HCT116 (cell line): Measurements from ENCODE around the gene COPS6. TPM values are rescaled to one million over a fixed set of nuclear protein-coding genes. Genes with fewer than 3 reads are reported as not detected.

Experiments used
- ATAC-seq: fragments of 200-7000 bp; cut with Tn5 transposase; 2 replicates; pipeline ENCODE4 v1.9.1; 2020; ENCODE audit warnings: mild to moderate bottlenecking, moderate library complexity
- BruUV-seq: library from RNA; stranded (reverse); fragments of 400-500 nt; replicated peaks from 2 replicates; lab custom pipeline; 2021; lab: Mats Ljungman, UMichigan
- CTCF ChIA-PET: fragments of 300-600 bp; sonication (Branson Sonifier 250); formaldehyde crosslinking; loops from one replicate; lab custom pipeline; 2021; ENCODE audit warnings: antibody characterized with exemption; lab: Charles Lee
- POLR2A ChIA-PET: fragments of 300-600, 350-600 bp; sonication (Branson Sonifier 250); formaldehyde crosslinking; loops from one replicate; lab custom pipeline; 2021; ENCODE audit warnings: antibody characterized with exemption; lab: Charles Lee
- RAD21 ChIA-PET, 2 experiments: fragments of 300-600 bp; sonication (Branson Sonifier 250); formaldehyde crosslinking; loops; one replicate each; lab custom pipeline; 2023; ENCODE audit warnings: low total read pairs in 2 of 2; ENCODE audit not compliant: uncharacterized antibody in 2 of 2, unreplicated experiment in 2 of 2, low non-redundant PET in 1 of 2; lab: Charles Lee
- DNase-seq: peaks from one replicate; pipeline ENCODE4 v3.0.0-alpha.2; 2010; ENCODE audit warnings: low read depth, low spot score
- H2AFZ ChIP-seq: fragments of 200-600 bp; shearing (Covaris generic), sonication (generic); 2 replicates; pipeline ENCODE4 v1.6.1; 2017; ENCODE audit warnings: low read depth, mixed run types, mixed read lengths, antibody characterized with exemption, low read length; ENCODE audit not compliant: poor library complexity, severe bottlenecking
- H3K27ac ChIP-seq: 2 replicates; pipeline ENCODE4 v1.5.1; 2012; ENCODE audit warnings: low read depth, low read length
- H3K27me3 ChIP-seq: fragments of 200-600 bp; sonication (generic); 2 replicates; pipeline ENCODE4 v1.6.1; 2016; ENCODE audit warnings: mixed run types, low read length, mixed read lengths; ENCODE audit not compliant: insufficient read depth
- H3K36me3 ChIP-seq, 2 experiments: fragments of 200-500 bp in 1 of 2; fragments of 200-600 bp in 1 of 2; sonication (Bioruptor generic) in 1 of 2; sonication (generic) in 1 of 2; 2 replicates each; pipeline versions ENCODE4 v1.5.1 to v1.6.1; 2014 to 2016; ENCODE audit warnings: low read length in 2 of 2, inconsistent platforms in 1 of 2, mixed read lengths in 1 of 2, mixed run types in 1 of 2; ENCODE audit not compliant: insufficient read depth in 2 of 2, control insufficient read depth in 1 of 2
- H3K4me1 ChIP-seq, 2 experiments: fragments of 200-600 bp in 1 of 2; sonication (generic) in 1 of 2; 2 replicates each; pipeline versions ENCODE4 v1.5.1 to v1.6.1; 2012 to 2017; ENCODE audit warnings: low read length in 2 of 2, inconsistent platforms in 1 of 2, mild to moderate bottlenecking in 1 of 2, mixed read lengths in 1 of 2, mixed run types in 1 of 2, moderate library complexity in 1 of 2; ENCODE audit not compliant: insufficient read depth in 2 of 2, control insufficient read depth in 1 of 2
- H3K4me2 ChIP-seq: fragments of 200-600 bp; sonication (generic); 2 replicates; pipeline ENCODE4 v1.6.1; 2017; ENCODE audit warnings: mixed run types, low read length, mixed read lengths
- H3K4me3 ChIP-seq, 2 experiments: fragments of 200-600 bp in 1 of 2; sonication (generic) in 1 of 2; replicated peaks in 1 of 2; 2 replicates each; pipeline ENCODE4 v1.5.1; 2011 to 2016; ENCODE audit warnings: low read length in 2 of 2, control low read depth in 1 of 2, low read depth in 1 of 2, mild to moderate bottlenecking in 1 of 2, mixed read lengths in 1 of 2, mixed run types in 1 of 2
- H3K79me2 ChIP-seq: fragments of 200-600 bp; sonication (generic); 2 replicates; pipeline ENCODE4 v1.6.1; 2017; ENCODE audit warnings: mild to moderate bottlenecking, mixed run types, low read length, moderate library complexity, mixed read lengths; ENCODE audit not compliant: insufficient read depth
- H3K9ac ChIP-seq: fragments of 200-600 bp; sonication (generic); 2 replicates; pipeline ENCODE4 v1.6.1; 2016; ENCODE audit warnings: low read length, mixed read lengths
- H3K9me2 ChIP-seq: fragments of 200-600 bp; sonication (generic), shearing (Covaris generic); 2 replicates; pipeline ENCODE4 v1.6.1; 2017; ENCODE audit warnings: mixed run types, mild to moderate bottlenecking, moderate library complexity; ENCODE audit not compliant: insufficient read depth
- H3K9me3 ChIP-seq, 2 experiments: fragments of 200-500 bp in 1 of 2; fragments of 200-600 bp in 1 of 2; sonication (Bioruptor generic) in 1 of 2; sonication (generic) in 1 of 2; 2 replicates each; pipeline ENCODE4 v1.6.1; 2014 to 2017; ENCODE audit warnings: low read length in 2 of 2, mixed read lengths in 2 of 2, inconsistent platforms in 1 of 2, low read depth in 1 of 2, mild to moderate bottlenecking in 1 of 2, mixed run types in 1 of 2, moderate library complexity in 1 of 2; ENCODE audit not compliant: control insufficient read depth in 1 of 2, insufficient read depth in 1 of 2
- H4K20me1 ChIP-seq: fragments of 200-600 bp; sonication (generic), shearing (Covaris generic); 2 replicates; pipeline ENCODE4 v1.6.1; 2017; ENCODE audit warnings: mixed run types, mild to moderate bottlenecking, moderate library complexity; ENCODE audit not compliant: insufficient read depth
- ATF3 ChIP-seq: IDR thresholded peaks from 2 replicates; pipeline ENCODE4 v1.6.1; 2012
- CEBPB ChIP-seq: IDR thresholded peaks from 2 replicates; pipeline ENCODE4 v1.6.1; 2012; ENCODE audit warnings: low read depth
- EGR1 ChIP-seq: IDR thresholded peaks from 2 replicates; pipeline ENCODE4 v1.6.1; 2012; ENCODE audit warnings: low read depth
- EZH2phosphoT487 ChIP-seq: fragments of 200-600 bp; IDR thresholded peaks from 2 replicates; pipeline ENCODE4 v1.6.1; 2018; ENCODE audit warnings: antibody characterized with exemption, borderline replicate concordance
- JUND ChIP-seq: IDR thresholded peaks from 2 replicates; pipeline ENCODE4 v1.6.1; 2012
- MAX ChIP-seq: IDR thresholded peaks from 2 replicates; pipeline ENCODE4 v1.6.1; 2012
- POLR2A ChIP-seq: IDR thresholded peaks from 2 replicates; pipeline ENCODE4 v1.7.0; 2011; ENCODE audit warnings: borderline replicate concordance; ENCODE audit not compliant: insufficient read depth, insufficient read length; ENCODE audit errors: extremely low read depth
- RAD21 ChIP-seq: IDR thresholded peaks from 2 replicates; pipeline ENCODE4 v1.6.1; 2012; ENCODE audit warnings: low read depth, mild to moderate bottlenecking
- REST ChIP-seq: IDR thresholded peaks from 2 replicates; pipeline ENCODE4 v1.6.1; 2012; ENCODE audit warnings: low read depth
- SIN3A ChIP-seq: IDR thresholded peaks from 2 replicates; pipeline ENCODE4 v1.6.1; 2012; ENCODE audit warnings: low read depth
- SRF ChIP-seq: IDR thresholded peaks from 2 replicates; pipeline ENCODE4 v1.6.1; 2012; ENCODE audit warnings: low read depth
- TCF7L2 ChIP-seq: IDR thresholded peaks from 2 replicates; pipeline ENCODE4 v1.7.0; 2011; ENCODE audit warnings: borderline replicate concordance, inconsistent platforms; ENCODE audit not compliant: insufficient read depth, insufficient read length; ENCODE audit errors: extremely low read depth
- YY1 ChIP-seq: IDR thresholded peaks from 2 replicates; pipeline ENCODE4 v1.6.1; 2011; ENCODE audit warnings: low read length, low read depth, moderate library complexity, mild to moderate bottlenecking; ENCODE audit not compliant: insufficient replicate concordance; ENCODE audit errors: extremely low read depth
- ZBTB33 ChIP-seq: IDR thresholded peaks from 2 replicates; pipeline ENCODE4 v1.6.1; 2011; ENCODE audit warnings: mild to moderate bottlenecking, low read length, moderate library complexity; ENCODE audit not compliant: insufficient replicate concordance; ENCODE audit errors: extremely low read depth
- intact Hi-C: fragments of 100-400 bp; cut with micrococcal nuclease; formaldehyde crosslinking; loops from 2 replicates; pipeline ENCODE4 v1.10.0; 2022
- total RNA-seq: library from RNA; stranded (reverse); gene quantifications from one replicate; pipeline ENCODE4 v1.2.1, GENCODE V29; 2021; ENCODE audit not compliant: unreplicated experiment

The COPS6 gene
- total RNA-seq, 1 experiment from 2014 or later = 126 TPM

- RAD21 ChIA-PET = no interaction called here
- Histone ChIP-seq H3K9me2 (no peaks in the 10 kb centered on the region), H3K4me1 (no peaks in the 10 kb centered on the region), H3K4me2 (no peak overlapping the region), H3K9ac (no peak overlapping the region), H2AFZ (no peak overlapping the region), H3K27me3 (no peaks in the 10 kb centered on the region), H3K36me3 (peaks cover 11 to 21% of the 10 kb centered on the region in 2 experiments; a peak in 3 of 4 replicates), H3K9me3 (no peaks in the 10 kb centered on the region), H3K4me3 (no peak overlapping the region), H3K79me2 (no peaks in the 10 kb centered on the region), H4K20me1 (no peaks in the 10 kb centered on the region), H3K27ac (no peak overlapping the region)
- CTCF ChIA-PET = no interaction called here
- intact Hi-C loops = no loop called here
- no peak for ATAC-seq
- DNase-seq = no peak
- TF ChIP-seq ZBTB33 = no peak
- TF ChIP-seq ATF3 = no peak
- TF ChIP-seq CEBPB = no peak
- POLR2A ChIA-PET = no interaction called here
- BruUV-seq = TSS peak; percentile 11
Observed at GRCh38 chr7:100057006-100057405, 31.8 kb upstream of the COPS6 start.

GRCh38 chr7:100059251-100059739 lies 29.5 kb upstream of the COPS6 start:
- H4K20me1 ChIP-seq = no peaks in the 10 kb centered on the region
- H3K9ac ChIP-seq = no peak overlapping the region
- BruUV-seq = no TSS peak
- ATAC-seq (no peak), DNase-seq (no peak)
- no peaks in the 10 kb centered on the region for H3K9me3 ChIP-seq
- H3K4me2 ChIP-seq = no peak overlapping the region
- no peaks in the 10 kb centered on the region for H3K9me2 ChIP-seq
- H2AFZ ChIP-seq = no peak overlapping the region
- no peaks in the 10 kb centered on the region for H3K27me3 ChIP-seq
- no peak overlapping the region for H3K4me3 ChIP-seq
- no peaks in the 10 kb centered on the region for H3K4me1 ChIP-seq
- ChIA-PET CTCF (no interaction called here), POLR2A (no interaction called here), RAD21 (no interaction called here)
- no peak overlapping the region for H3K27ac ChIP-seq
- H3K36me3 ChIP-seq = peaks cover 15 to 18% of the 10 kb centered on the region in 2 experiments; a peak in 3 of 4 replicates
- intact Hi-C loops = no loop called here
- no peaks in the 10 kb centered on the region for H3K79me2 ChIP-seq
- no peak for TF ChIP-seq YY1
- TF ChIP-seq EGR1 = no peak
- TF ChIP-seq MAX = no peak
- TF ChIP-seq TCF7L2 = no peak
- TF ChIP-seq SIN3A = no peak
- no peak for TF ChIP-seq REST
- no peak for TF ChIP-seq RAD21
- TF ChIP-seq SRF = no peak
- no peak for TF ChIP-seq POLR2A
- no peak for TF ChIP-seq JUND
- no peak for TF ChIP-seq EZH2phosphoT487
- no peak for TF ChIP-seq CEBPB
- no peak for TF ChIP-seq ATF3
